Cardiac muscle cell (in vitro differentiated cells and primary cell): ENCODE measurements around the gene ARF1. TPM values are rescaled to one million over a fixed set of nuclear protein-coding genes. Genes with fewer than 3 reads are reported as not detected.

Experiments used
- DNase-seq, 2 donors: peaks; one replicate each; pipeline versions ENCODE4 v3.0.0 to v3.0.0-alpha.2; 2010 to 2017; ENCODE audit warnings: low read depth in 1 of 2, low spot score in 1 of 2
- H3K27ac ChIP-seq: fragments of 200-600 bp; sonication (generic); 2 replicates; pipeline ENCODE4 v1.5.1; 2016
- H3K27me3 ChIP-seq: fragments of 200-600 bp; sonication (generic); 2 replicates; pipeline ENCODE4 v1.6.0; 2016; ENCODE audit warnings: control low read depth
- H3K36me3 ChIP-seq: fragments of 200-600 bp; sonication (generic); 2 replicates; pipeline ENCODE4 v1.5.1; 2016; ENCODE audit warnings: control low read depth
- H3K4me1 ChIP-seq: fragments of 200-600 bp; sonication (generic); 2 replicates; pipeline ENCODE4 v1.8.1; 2017; ENCODE audit warnings: low read depth, mild to moderate bottlenecking, mixed run types
- H3K4me3 ChIP-seq: fragments of 200-600 bp; sonication (generic); 2 replicates; pipeline ENCODE4 v1.5.1; 2016; ENCODE audit warnings: mild to moderate bottlenecking
- H3K9me3 ChIP-seq: fragments of 200-600 bp; sonication (generic); 2 replicates; pipeline ENCODE4 v1.5.1; 2017; ENCODE audit warnings: low read depth, mild to moderate bottlenecking, control low read depth
- CTCF ChIP-seq: IDR thresholded peaks from 2 replicates; pipeline ENCODE4 v1.5.1; 2012; ENCODE audit warnings: low read depth, mild to moderate bottlenecking, low read length
- polyA plus RNA-seq: library from polyadenylated mRNA; unstranded; fragments of >200 nt; fragmentation: Nextera tagmentation; extraction: Ambion mirVana; gene quantifications from 2 replicates; pipeline ENCODE4 v1.2.1, GENCODE V29; 2016
- total RNA-seq: library from RNA; depleted of rRNA; stranded (reverse); fragments of >200 nt; gene quantifications from 2 replicates; pipeline ENCODE4 v1.2.3, GENCODE V29; 2016

Gene ARF1
- total and polyA plus RNA-seq, 2 experiments from 2014 or later: 499 to 662 TPM

GRCh38 chr1:228143480-228144192 lies 61.1 kb downstream of the ARF1 start:
- peaks cover 10% of the 10 kb centered on the region for H3K4me1 ChIP-seq
- H3K36me3 ChIP-seq: no peaks in the 10 kb centered on the region
- TF ChIP-seq CTCF: no peak
- no peak for DNase-seq
- H3K27ac ChIP-seq: no peak overlapping the region
- no peaks in the 10 kb centered on the region for H3K27me3 ChIP-seq
- no peak overlapping the region for H3K4me3 ChIP-seq
- no peaks in the 10 kb centered on the region for H3K9me3 ChIP-seq

GRCh38 chr1:228144193-228144992 lies 61.9 kb downstream of the ARF1 start:
- DNase-seq: no peak
- TF ChIP-seq CTCF: no peak
- Histone ChIP-seq H3K27me3 (no peaks in the 10 kb centered on the region), H3K4me3 (no peak overlapping the region), H3K4me1 (peaks cover 10% of the 10 kb centered on the region), H3K27ac (no peak overlapping the region), H3K9me3 (no peaks in the 10 kb centered on the region), H3K36me3 (no peaks in the 10 kb centered on the region)

- H3K36me3 ChIP-seq: no peaks in the 10 kb centered on the region
- no peak overlapping the region for H3K27ac ChIP-seq
Observed at GRCh38 chr1:228144993-228145343, 62.5 kb downstream of the ARF1 start.

GRCh38 chr1:228145463-228146416 lies 63.2 kb downstream of the ARF1 start:
- peaks cover 10% of the 10 kb centered on the region for H3K4me1 ChIP-seq

More at GRCh38 chr1:228144993-228145343, 62.5 kb downstream of the ARF1 start:
- no peak overlapping the region for H3K4me3 ChIP-seq
- DNase-seq: no peak
- H3K27me3 ChIP-seq: no peaks in the 10 kb centered on the region
- H3K4me1 ChIP-seq: peaks cover 10% of the 10 kb centered on the region
- TF ChIP-seq CTCF: no peak
- no peaks in the 10 kb centered on the region for H3K9me3 ChIP-seq

More at GRCh38 chr1:228145463-228146416, 63.2 kb downstream of the ARF1 start:
- Histone ChIP-seq H3K27me3 (no peaks in the 10 kb centered on the region), H3K36me3 (no peaks in the 10 kb centered on the region), H3K9me3 (no peaks in the 10 kb centered on the region), H3K4me3 (no peak overlapping the region), H3K27ac (no peak overlapping the region)
- no peak for TF ChIP-seq CTCF
- no peak for DNase-seq
